ENCODE measurements around the gene SIRPG.
"Not testable (repeated sequence)": the region's sequence is repeated elsewhere in the genome, so short reads cannot be mapped to it uniquely, and the experiment has no call there.

SIRPG gene

DNA sequence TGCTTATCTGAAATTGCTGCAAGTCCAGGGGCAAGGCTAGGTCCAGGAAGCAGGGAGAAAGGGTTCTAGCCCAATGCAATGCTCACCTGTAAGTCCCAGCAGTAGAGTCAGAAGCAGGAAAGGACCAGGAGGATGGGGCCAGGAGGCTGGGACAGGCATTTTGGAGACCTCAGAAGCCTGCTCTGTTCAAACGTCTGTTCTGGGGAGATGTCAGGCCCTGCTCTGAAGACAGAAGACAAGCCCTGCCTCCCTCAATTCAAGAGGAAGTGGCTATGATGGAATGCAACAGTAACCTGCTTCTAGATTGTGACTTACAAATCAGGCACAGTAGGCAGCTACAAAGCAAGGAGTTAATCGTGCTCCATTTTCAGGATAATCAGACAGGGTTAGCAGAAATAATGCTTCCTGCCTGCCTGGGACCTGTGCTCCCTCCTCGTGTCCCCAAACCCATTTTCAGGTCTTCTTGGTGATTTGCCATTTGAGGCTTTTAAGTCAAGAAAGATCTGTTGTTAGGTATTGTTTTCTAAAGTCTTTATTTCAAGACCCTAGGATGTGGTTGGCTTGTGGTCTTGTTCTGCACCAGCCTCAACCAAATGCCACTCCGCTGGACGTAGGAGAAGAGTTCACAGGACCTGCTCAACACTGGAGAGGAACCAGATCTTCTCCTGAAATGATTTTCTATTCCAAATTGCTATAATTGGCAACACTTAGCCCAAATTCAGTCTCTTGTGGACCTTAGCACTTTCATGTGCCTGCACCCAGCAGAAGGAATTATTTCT, at the start of gene SIRPG:
TSS of gene SIRPG (minus strand) at position 224 of the 779 bp plus-strand sequence. CDS start at position 159, 65 bp downstream.
- peaks cover 9% of the 10 kb centered on the region; the same call in 1 of the 2 replicates for H3K27me3 ChIP-seq (ENCODE audit: low read depth)
- no peak for DNase-seq (ENCODE audit: low spot score in 2 of 2)
- H3K4me1 ChIP-seq = no peaks in the 10 kb centered on the region
- no peaks in the 10 kb centered on the region for H3K36me3 ChIP-seq (replicated peaks)
- in situ Hi-C loops (cut with MboI; ENCODE audit: low sequenced_read_pairs) = no loop called here
- H3K9me3 ChIP-seq = no peaks in the 10 kb centered on the region
- H3K4me3 ChIP-seq = no peak within 1 kb of the TSS

DNA sequence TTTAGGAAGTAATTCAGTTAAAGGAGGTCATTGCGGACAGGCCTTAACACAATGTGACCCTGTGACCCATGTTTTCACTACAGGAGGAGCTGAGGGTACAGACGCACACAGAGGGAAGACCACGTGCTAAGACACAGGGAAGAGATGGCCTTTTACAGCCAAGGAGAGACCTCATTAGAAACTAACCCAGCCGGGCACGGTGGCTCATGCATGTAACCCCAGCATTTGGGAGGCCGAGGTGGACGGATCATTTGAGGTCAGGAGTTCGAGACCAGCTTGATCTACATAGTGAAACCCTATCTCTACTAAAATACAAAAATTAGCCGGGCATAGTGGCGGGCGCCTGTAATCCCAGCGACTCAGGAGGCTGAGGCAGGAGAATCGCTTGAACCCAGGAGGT, 49.3 kb upstream of the SIRPG start:
- H3K27me3 ChIP-seq (ENCODE audit: low read depth); in situ Hi-C loops (cut with MboI; ENCODE audit: low sequenced_read_pairs); H3K4me1 ChIP-seq; H3K36me3 ChIP-seq (replicated peaks); H3K9me3 ChIP-seq; DNase-seq (ENCODE audit: low spot score in 2 of 2); H3K4me3 ChIP-seq: not testable (repeated sequence)

DNA sequence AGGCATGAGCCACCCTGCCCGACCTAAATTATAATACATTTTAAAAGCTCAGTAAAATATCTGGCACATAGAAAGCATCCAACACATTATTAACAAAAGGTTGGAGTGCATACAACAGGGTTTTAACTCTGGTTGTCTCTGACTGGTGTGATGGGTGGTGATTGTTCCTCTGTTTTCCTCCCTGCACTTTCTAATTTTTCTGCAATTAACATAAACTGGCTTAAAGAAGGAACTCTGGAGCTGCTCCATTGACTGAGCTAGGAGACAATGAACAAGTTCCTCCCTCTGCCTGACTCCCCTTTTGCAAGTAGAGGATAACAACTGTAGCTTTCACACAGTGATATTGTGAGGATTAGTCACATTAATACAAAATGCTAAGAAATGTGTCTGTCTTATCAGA, 48.5 kb upstream of the SIRPG start:
- H3K4me1 ChIP-seq = no peaks in the 10 kb centered on the region
- no peaks in the 10 kb centered on the region for H3K9me3 ChIP-seq
- no peak for DNase-seq (ENCODE audit: low spot score in 2 of 2)
- H3K36me3 ChIP-seq (replicated peaks) = no peaks in the 10 kb centered on the region
- in situ Hi-C loops (cut with MboI; ENCODE audit: low sequenced_read_pairs) = no loop called here
- no peak overlapping the region for H3K4me3 ChIP-seq
- H3K27me3 ChIP-seq (ENCODE audit: low read depth) = no peaks in the 10 kb centered on the region

DNA sequence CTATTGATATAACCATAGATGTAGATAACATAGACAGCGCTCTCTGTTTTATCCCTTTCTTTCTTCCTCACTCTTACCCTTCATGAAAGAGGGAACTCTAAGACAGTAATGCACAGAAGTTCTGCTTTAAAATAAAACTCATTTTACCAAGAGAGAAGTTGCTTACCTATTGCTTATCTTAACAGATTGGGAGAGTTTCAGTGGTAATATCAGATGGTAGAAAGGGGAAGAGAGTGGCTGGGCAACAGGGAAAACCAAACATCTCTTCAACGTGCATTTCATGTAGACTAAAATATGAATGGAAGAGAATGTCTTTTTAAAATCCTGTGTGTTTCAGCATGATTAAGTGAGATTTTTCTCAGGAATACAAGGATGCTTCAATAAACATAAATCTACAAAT, 45.3 kb upstream of the SIRPG start:
- Histone ChIP-seq H3K36me3 (replicated peaks) (no peaks in the 10 kb centered on the region), H3K4me3 (no peak overlapping the region), H3K9me3 (no peaks in the 10 kb centered on the region), H3K4me1 (no peaks in the 10 kb centered on the region; the same call in 1 of the 2 replicates), H3K27me3 (ENCODE audit: low read depth) (no peaks in the 10 kb centered on the region)
- DNase-seq (ENCODE audit: low spot score in 2 of 2) = no peak
- in situ Hi-C loops (cut with MboI; ENCODE audit: low sequenced_read_pairs) = no loop called here

DNA sequence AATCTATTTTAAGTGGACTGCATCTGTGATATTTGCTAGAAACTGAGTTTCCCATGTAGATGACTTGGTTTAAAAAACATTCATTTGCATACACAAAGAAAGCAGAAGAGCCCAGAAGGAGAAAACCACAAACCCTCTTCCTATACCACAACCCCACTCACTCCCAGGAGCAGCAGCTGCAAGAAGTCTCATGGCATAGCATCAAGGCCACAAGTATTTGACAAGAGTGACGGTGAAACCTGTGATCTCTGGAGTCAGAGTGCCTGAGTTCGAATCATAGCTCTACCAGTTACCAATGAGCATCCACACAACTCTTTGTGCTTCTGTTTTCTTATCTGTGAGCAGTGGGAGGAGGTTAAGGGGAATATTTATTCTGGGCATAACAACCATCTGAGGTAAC, 44.7 kb upstream of the SIRPG start:
- in situ Hi-C loops (cut with MboI; ENCODE audit: low sequenced_read_pairs) = no loop called here
- DNase-seq (ENCODE audit: low spot score in 2 of 2) = no peak
- H3K27me3 ChIP-seq (ENCODE audit: low read depth) = no peaks in the 10 kb centered on the region

DNA sequence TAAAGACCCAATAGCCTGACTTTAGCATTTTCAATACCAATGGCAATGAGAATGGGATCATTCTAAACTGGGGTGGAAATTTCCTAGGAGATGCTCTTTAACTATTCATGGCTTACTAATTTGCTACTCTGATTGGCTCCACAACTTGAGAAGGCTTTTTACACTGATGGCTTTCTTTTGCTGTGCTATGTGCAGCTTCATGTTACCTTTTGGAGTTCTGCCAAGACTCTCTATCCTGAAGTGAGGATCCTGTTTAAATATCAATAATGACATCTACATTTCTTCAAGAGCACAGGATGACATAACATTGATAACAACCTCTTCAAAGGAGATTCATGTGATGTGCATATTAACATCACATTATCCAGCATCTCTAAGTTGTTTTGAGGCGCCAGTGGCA, 43.4 kb upstream of the SIRPG start:
- no peaks in the 10 kb centered on the region; the same call in 1 of the 2 replicates for H3K4me1 ChIP-seq
- in situ Hi-C loops (cut with MboI; ENCODE audit: low sequenced_read_pairs) = no loop called here
- no peaks in the 10 kb centered on the region for H3K27me3 ChIP-seq (ENCODE audit: low read depth)
- no peaks in the 10 kb centered on the region for H3K9me3 ChIP-seq
- DNase-seq (ENCODE audit: low spot score in 2 of 2) = peak in 1 of 2 experiments; percentile 3
- no peaks in the 10 kb centered on the region for H3K36me3 ChIP-seq (replicated peaks)
- no peak overlapping the region for H3K4me3 ChIP-seq

More for the DNA sequence above, 44.7 kb upstream of the SIRPG start:
- Histone ChIP-seq H3K4me3 (no peak overlapping the region), H3K36me3 (replicated peaks) (no peaks in the 10 kb centered on the region), H3K9me3 (no peaks in the 10 kb centered on the region), H3K4me1 (no peaks in the 10 kb centered on the region; the same call in 1 of the 2 replicates)

DNA sequence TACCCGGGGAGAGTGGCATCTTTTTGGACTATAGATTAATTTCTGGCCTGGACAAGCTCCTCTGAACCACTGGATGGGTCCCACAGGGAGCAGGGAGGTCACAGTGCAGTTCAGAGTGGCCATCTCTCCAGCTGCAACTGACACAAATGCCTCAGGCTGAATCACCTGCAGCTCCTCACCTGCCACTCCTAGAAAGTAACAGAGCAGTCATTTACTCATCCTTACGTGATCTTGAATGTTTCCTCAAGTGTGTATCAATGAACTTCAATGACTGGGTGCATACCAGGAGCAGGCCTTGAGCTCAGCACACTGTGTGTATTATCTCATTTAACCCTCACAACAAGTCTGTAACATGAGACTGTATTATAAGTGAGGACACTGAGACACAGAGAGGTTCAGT, 40.0 kb upstream of the SIRPG start:
- Histone ChIP-seq H3K4me3 (no peak overlapping the region), H3K9me3 (no peaks in the 10 kb centered on the region), H3K4me1 (no peaks in the 10 kb centered on the region; the same call in 1 of the 2 replicates), H3K27me3 (ENCODE audit: low read depth) (no peaks in the 10 kb centered on the region), H3K36me3 (replicated peaks) (no peaks in the 10 kb centered on the region)
- in situ Hi-C loops (cut with MboI; ENCODE audit: low sequenced_read_pairs) = no loop called here
- DNase-seq (ENCODE audit: low spot score in 2 of 2) = no peak

DNA sequence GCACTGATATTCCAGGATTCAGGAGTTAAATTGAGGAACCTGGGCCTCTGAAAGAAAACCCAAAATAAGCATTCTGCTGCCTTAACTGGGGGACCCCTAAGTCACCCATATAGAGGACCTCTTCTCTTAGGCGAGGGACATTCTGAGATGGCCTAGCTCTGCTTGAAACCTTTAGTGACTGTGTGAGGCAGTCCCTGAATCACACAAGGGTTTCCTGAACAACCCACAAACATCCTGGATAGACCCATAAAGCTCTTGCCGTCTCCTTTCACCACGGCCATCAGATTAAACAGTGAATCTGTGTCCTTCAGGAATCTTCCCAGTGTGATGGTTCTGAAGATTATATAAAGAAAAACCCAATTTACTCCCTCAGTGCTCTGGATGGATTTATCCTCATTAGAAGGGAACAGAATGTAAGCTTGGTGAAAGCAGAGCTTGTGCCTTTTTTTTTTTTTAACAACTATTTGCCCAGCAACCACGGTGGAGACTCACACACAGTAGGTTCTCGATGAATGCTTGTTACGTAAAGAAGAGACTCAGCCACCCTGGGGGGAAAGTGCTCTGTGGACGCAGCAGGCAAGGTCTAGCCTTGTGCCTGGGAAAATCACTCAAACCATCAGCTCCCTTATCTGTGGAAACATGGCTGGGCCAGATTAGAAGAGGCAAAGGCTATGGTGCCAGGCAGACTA, 39.1 kb upstream of the SIRPG start:
- Histone ChIP-seq H3K4me1 (no peaks in the 10 kb centered on the region; the same call in 1 of the 2 replicates), H3K36me3 (replicated peaks) (no peaks in the 10 kb centered on the region), H3K4me3 (no peak overlapping the region), H3K9me3 (no peaks in the 10 kb centered on the region), H3K27me3 (ENCODE audit: low read depth) (no peaks in the 10 kb centered on the region)
- DNase-seq (ENCODE audit: low spot score in 2 of 2) = no peak
- in situ Hi-C loops (cut with MboI; ENCODE audit: low sequenced_read_pairs) = no loop called here

DNA sequence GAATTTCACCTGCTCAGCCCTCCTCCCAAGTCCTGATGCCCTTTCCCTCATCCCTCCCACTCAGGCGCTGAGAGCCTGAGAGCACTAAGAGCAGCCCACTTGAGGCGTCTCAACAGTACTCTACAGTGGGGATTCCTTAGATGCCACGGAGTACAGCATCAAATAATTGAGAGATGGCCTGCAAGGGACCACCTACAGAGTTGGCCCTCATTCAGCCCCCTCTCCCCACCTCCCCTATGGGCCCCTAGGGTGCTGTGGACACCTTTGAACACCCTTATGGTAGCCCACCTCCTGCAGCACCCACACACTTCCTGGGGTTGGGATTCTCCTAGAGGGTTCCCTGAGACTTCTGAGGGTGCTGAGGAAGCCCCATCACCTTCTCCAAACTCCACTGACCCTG, 37.1 kb upstream of the SIRPG start:
- Histone ChIP-seq H3K27me3 (ENCODE audit: low read depth) (no peaks in the 10 kb centered on the region), H3K9me3 (no peaks in the 10 kb centered on the region), H3K36me3 (replicated peaks) (no peaks in the 10 kb centered on the region), H3K4me3 (no peak overlapping the region), H3K4me1 (no peaks in the 10 kb centered on the region)
- in situ Hi-C loops (cut with MboI; ENCODE audit: low sequenced_read_pairs) = no loop called here
- DNase-seq (ENCODE audit: low spot score in 2 of 2) = no peak

DNA sequence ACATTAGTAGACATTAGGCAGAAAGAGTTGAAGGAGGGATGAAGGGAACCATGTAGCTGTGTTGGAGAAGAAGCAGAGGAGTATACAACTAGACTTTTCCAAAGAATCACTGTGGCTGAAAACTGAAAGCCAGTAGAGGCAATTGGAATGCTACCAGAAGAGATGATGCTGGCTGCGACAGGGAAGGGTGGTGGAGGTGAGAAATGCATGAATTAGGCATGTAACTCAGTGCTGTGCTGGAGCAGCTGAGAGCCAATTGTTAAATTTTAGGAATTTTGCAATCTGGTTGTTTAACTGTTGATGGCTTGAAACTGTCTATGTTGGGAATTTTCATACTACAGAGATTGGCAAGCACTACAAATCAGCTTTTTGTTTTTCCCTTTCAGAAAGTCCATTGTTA, 35.8 kb upstream of the SIRPG start:
- Histone ChIP-seq H3K9me3 (no peaks in the 10 kb centered on the region), H3K4me3 (no peak overlapping the region), H3K36me3 (replicated peaks) (no peaks in the 10 kb centered on the region), H3K27me3 (ENCODE audit: low read depth) (no peaks in the 10 kb centered on the region), H3K4me1 (no peaks in the 10 kb centered on the region)
- DNase-seq (ENCODE audit: low spot score in 2 of 2) = no peak
- in situ Hi-C loops (cut with MboI; ENCODE audit: low sequenced_read_pairs) = no loop called here

DNA sequence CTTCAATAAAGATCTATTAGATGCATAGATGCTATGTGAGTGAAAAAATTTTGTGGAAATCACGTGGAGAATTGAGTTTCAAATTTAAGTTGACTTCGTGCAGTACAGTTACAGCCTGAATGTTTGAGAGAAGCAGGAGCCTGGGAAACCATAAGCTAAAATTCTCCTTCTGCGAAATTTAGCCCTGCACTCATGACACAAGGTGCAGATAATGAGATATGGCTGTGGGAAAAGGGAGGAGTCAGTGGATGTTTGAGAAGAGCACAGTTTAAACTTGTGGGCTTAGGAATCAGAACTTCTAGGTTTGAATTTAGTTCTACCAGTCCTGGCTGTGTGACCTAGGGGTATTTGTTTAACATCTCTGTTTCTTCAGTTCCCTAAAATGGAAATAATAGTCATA, 32.1 kb upstream of the SIRPG start:
- no peaks in the 10 kb centered on the region for H3K4me1 ChIP-seq
- H3K9me3 ChIP-seq = no peaks in the 10 kb centered on the region
- in situ Hi-C loops (cut with MboI; ENCODE audit: low sequenced_read_pairs) = no loop called here
- H3K4me3 ChIP-seq = no peak overlapping the region
- H3K36me3 ChIP-seq (replicated peaks) = no peaks in the 10 kb centered on the region
- H3K27me3 ChIP-seq (ENCODE audit: low read depth) = no peaks in the 10 kb centered on the region
- DNase-seq (ENCODE audit: low spot score in 2 of 2) = no peak

DNA sequence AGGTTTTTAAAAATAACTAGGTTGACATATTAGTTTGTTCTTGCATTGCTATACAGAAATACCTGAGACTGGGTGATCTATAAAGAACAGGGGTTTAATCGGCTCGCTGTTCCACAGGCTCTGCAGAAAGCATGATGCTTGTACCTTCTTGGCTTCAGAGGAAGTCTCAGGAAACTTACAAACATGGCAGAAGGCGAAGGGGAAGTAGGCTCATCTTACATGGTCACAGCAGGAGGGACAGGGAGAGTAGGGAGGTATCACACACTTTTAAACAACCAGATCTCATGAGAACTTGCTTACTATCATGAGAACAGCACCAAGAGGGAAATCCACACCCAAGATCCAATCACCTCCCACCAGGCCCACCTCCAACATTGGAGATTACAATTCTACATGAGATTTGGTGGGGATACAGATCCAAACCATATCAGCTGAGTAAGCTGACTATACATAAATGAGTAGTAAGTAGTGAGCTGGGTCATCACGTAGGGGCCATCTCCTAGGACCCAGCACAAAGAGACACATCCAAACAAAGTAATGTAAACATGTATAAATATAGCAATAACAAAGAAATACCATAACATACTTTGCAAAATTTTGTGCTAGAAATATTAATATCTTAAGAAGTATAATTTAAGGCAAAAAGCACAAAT, 31.4 kb upstream of the SIRPG start:
- no peak overlapping the region for H3K4me3 ChIP-seq
- no peaks in the 10 kb centered on the region for H3K36me3 ChIP-seq (replicated peaks)
- no peaks in the 10 kb centered on the region for H3K4me1 ChIP-seq
- in situ Hi-C loops (cut with MboI; ENCODE audit: low sequenced_read_pairs) = no loop called here
- no peaks in the 10 kb centered on the region for H3K27me3 ChIP-seq (ENCODE audit: low read depth)
- DNase-seq (ENCODE audit: low spot score in 2 of 2) = no peak
- no peaks in the 10 kb centered on the region for H3K9me3 ChIP-seq

DNA sequence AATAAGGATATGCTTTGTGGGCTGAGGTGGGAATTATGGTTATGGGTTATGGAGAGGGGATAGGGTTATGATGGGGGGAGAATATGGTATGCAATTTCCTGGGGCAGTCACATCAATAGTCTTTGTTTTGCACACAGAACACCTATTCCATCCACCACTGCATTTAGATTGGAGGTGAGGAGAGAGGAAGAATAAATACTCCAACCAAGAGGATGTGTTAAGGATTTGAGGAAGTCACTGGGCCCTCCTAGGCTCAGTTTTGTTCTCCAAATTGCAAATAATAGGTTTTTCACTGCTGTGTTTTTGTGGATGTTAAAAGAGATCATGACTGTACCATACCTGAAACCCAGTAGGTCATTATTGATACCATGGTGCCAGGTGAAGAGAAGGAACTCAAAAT, 29.5 kb upstream of the SIRPG start:
- H3K9me3 ChIP-seq = no peaks in the 10 kb centered on the region
- H3K4me1 ChIP-seq = no peaks in the 10 kb centered on the region
- no peak overlapping the region for H3K4me3 ChIP-seq
- in situ Hi-C loops (cut with MboI; ENCODE audit: low sequenced_read_pairs) = no loop called here
- DNase-seq (ENCODE audit: low spot score in 2 of 2) = no peak
- no peaks in the 10 kb centered on the region for H3K36me3 ChIP-seq (replicated peaks)
- H3K27me3 ChIP-seq (ENCODE audit: low read depth) = no peaks in the 10 kb centered on the region

DNA sequence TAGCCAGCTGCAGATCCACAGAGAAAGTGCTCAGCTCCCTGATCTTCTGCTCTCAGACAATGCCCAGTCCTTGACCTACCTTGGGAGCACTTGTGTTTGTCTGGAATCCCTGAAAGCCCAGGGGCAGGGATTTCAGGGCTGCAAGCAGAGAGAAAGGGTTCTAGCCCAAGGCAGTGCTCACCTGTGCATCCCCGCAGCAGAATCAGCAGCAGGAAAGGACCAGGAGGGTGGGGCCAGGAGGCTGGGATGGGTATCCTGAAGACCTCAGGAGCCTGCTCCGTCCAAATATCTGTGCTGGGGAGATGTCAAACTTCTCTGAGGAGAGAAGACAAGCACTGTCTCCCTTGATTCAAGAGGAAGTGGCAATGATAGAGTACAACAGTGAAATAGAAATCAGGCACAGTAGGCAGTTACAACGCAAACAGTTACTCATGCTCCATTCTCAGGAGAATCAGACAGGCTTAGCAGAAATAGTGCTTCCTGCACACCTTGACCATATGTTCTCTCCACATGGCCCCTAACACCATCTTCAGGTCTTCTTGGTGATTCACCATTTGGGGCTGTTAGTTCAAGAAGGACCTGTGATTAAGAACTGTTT, 28.7 kb upstream of the SIRPG start:
- Histone ChIP-seq H3K36me3 (replicated peaks) (no peaks in the 10 kb centered on the region), H3K27me3 (ENCODE audit: low read depth) (no peaks in the 10 kb centered on the region), H3K4me3 (no peak overlapping the region), H3K4me1 (no peaks in the 10 kb centered on the region), H3K9me3 (no peaks in the 10 kb centered on the region)
- DNase-seq (ENCODE audit: low spot score in 2 of 2) = no peak
- in situ Hi-C loops (cut with MboI; ENCODE audit: low sequenced_read_pairs) = no loop called here

Measured in HAP-1 (cell line).